HCT116 (cell line): ENCODE measurements around the gene FBH1. TPM values are rescaled to one million over a fixed set of nuclear protein-coding genes. Genes with fewer than 3 reads are reported as not detected.

Experiments
- ATAC-seq: fragments of 200-7000 bp; cut with Tn5 transposase; 2 replicates; pipeline ENCODE4 v1.9.1; 2020; ENCODE audit warnings: mild to moderate bottlenecking, moderate library complexity
- BruUV-seq: library from RNA; stranded (reverse); fragments of 400-500 nt; replicated peaks from 2 replicates; lab custom pipeline; 2021; lab: Mats Ljungman, UMichigan
- CTCF ChIA-PET: fragments of 300-600 bp; sonication (Branson Sonifier 250); formaldehyde crosslinking; loops from one replicate; lab custom pipeline; 2021; ENCODE audit warnings: antibody characterized with exemption; lab: Charles Lee
- POLR2A ChIA-PET: fragments of 300-600, 350-600 bp; sonication (Branson Sonifier 250); formaldehyde crosslinking; loops from one replicate; lab custom pipeline; 2021; ENCODE audit warnings: antibody characterized with exemption; lab: Charles Lee
- RAD21 ChIA-PET, 2 experiments: fragments of 300-600 bp; sonication (Branson Sonifier 250); formaldehyde crosslinking; loops; one replicate each; lab custom pipeline; 2023; ENCODE audit warnings: low total read pairs in 2 of 2; ENCODE audit not compliant: uncharacterized antibody in 2 of 2, unreplicated experiment in 2 of 2, low non-redundant PET in 1 of 2; lab: Charles Lee
- DNase-seq: peaks from one replicate; pipeline ENCODE4 v3.0.0-alpha.2; 2010; ENCODE audit warnings: low read depth, low spot score
- H2AFZ ChIP-seq: fragments of 200-600 bp; shearing (Covaris generic), sonication (generic); 2 replicates; pipeline ENCODE4 v1.6.1; 2017; ENCODE audit warnings: low read depth, mixed run types, mixed read lengths, antibody characterized with exemption, low read length; ENCODE audit not compliant: poor library complexity, severe bottlenecking
- H3K27ac ChIP-seq: 2 replicates; pipeline ENCODE4 v1.5.1; 2012; ENCODE audit warnings: low read depth, low read length
- H3K27me3 ChIP-seq: fragments of 200-600 bp; sonication (generic); 2 replicates; pipeline ENCODE4 v1.6.1; 2016; ENCODE audit warnings: mixed run types, low read length, mixed read lengths; ENCODE audit not compliant: insufficient read depth
- H3K36me3 ChIP-seq, 2 experiments: fragments of 200-500 bp in 1 of 2; fragments of 200-600 bp in 1 of 2; sonication (Bioruptor generic) in 1 of 2; sonication (generic) in 1 of 2; 2 replicates each; pipeline versions ENCODE4 v1.5.1 to v1.6.1; 2014 to 2016; ENCODE audit warnings: low read length in 2 of 2, inconsistent platforms in 1 of 2, mixed read lengths in 1 of 2, mixed run types in 1 of 2; ENCODE audit not compliant: insufficient read depth in 2 of 2, control insufficient read depth in 1 of 2
- H3K4me1 ChIP-seq, 2 experiments: fragments of 200-600 bp in 1 of 2; sonication (generic) in 1 of 2; 2 replicates each; pipeline versions ENCODE4 v1.5.1 to v1.6.1; 2012 to 2017; ENCODE audit warnings: low read length in 2 of 2, inconsistent platforms in 1 of 2, mild to moderate bottlenecking in 1 of 2, mixed read lengths in 1 of 2, mixed run types in 1 of 2, moderate library complexity in 1 of 2; ENCODE audit not compliant: insufficient read depth in 2 of 2, control insufficient read depth in 1 of 2
- H3K4me2 ChIP-seq: fragments of 200-600 bp; sonication (generic); 2 replicates; pipeline ENCODE4 v1.6.1; 2017; ENCODE audit warnings: mixed run types, low read length, mixed read lengths
- H3K4me3 ChIP-seq, 2 experiments: fragments of 200-600 bp in 1 of 2; sonication (generic) in 1 of 2; replicated peaks in 1 of 2; 2 replicates each; pipeline ENCODE4 v1.5.1; 2011 to 2016; ENCODE audit warnings: low read length in 2 of 2, control low read depth in 1 of 2, low read depth in 1 of 2, mild to moderate bottlenecking in 1 of 2, mixed read lengths in 1 of 2, mixed run types in 1 of 2
- H3K79me2 ChIP-seq: fragments of 200-600 bp; sonication (generic); 2 replicates; pipeline ENCODE4 v1.6.1; 2017; ENCODE audit warnings: mild to moderate bottlenecking, mixed run types, low read length, moderate library complexity, mixed read lengths; ENCODE audit not compliant: insufficient read depth
- H3K9ac ChIP-seq: fragments of 200-600 bp; sonication (generic); 2 replicates; pipeline ENCODE4 v1.6.1; 2016; ENCODE audit warnings: low read length, mixed read lengths
- H3K9me2 ChIP-seq: fragments of 200-600 bp; sonication (generic), shearing (Covaris generic); 2 replicates; pipeline ENCODE4 v1.6.1; 2017; ENCODE audit warnings: mixed run types, mild to moderate bottlenecking, moderate library complexity; ENCODE audit not compliant: insufficient read depth
- H3K9me3 ChIP-seq, 2 experiments: fragments of 200-500 bp in 1 of 2; fragments of 200-600 bp in 1 of 2; sonication (Bioruptor generic) in 1 of 2; sonication (generic) in 1 of 2; 2 replicates each; pipeline ENCODE4 v1.6.1; 2014 to 2017; ENCODE audit warnings: low read length in 2 of 2, mixed read lengths in 2 of 2, inconsistent platforms in 1 of 2, low read depth in 1 of 2, mild to moderate bottlenecking in 1 of 2, mixed run types in 1 of 2, moderate library complexity in 1 of 2; ENCODE audit not compliant: control insufficient read depth in 1 of 2, insufficient read depth in 1 of 2
- H4K20me1 ChIP-seq: fragments of 200-600 bp; sonication (generic), shearing (Covaris generic); 2 replicates; pipeline ENCODE4 v1.6.1; 2017; ENCODE audit warnings: mixed run types, mild to moderate bottlenecking, moderate library complexity; ENCODE audit not compliant: insufficient read depth
- CBX3 ChIP-seq: IDR thresholded peaks from 2 replicates; pipeline ENCODE4 v1.6.1; 2012; ENCODE audit warnings: low read depth
- CEBPB ChIP-seq: IDR thresholded peaks from 2 replicates; pipeline ENCODE4 v1.6.1; 2012; ENCODE audit warnings: low read depth
- RAD21 ChIP-seq: IDR thresholded peaks from 2 replicates; pipeline ENCODE4 v1.6.1; 2012; ENCODE audit warnings: low read depth, mild to moderate bottlenecking
- ZNF274 ChIP-seq: fragments of 200-500 bp; sonication (Bioruptor generic); IDR thresholded peaks from 2 replicates; pipeline ENCODE4 v1.6.1; 2014; ENCODE audit warnings: mild to moderate bottlenecking, low read depth, low read length, inconsistent platforms
- intact Hi-C: fragments of 100-400 bp; cut with micrococcal nuclease; formaldehyde crosslinking; loops from 2 replicates; pipeline ENCODE4 v1.10.0; 2022
- total RNA-seq: library from RNA; stranded (reverse); gene quantifications from one replicate; pipeline ENCODE4 v1.2.1, GENCODE V29; 2021; ENCODE audit not compliant: unreplicated experiment
- TF ChIP-seq, protein P1 (sequence below), 3 experiments: fragments of 200-600 bp in 1 of 3; sonication (generic) in 1 of 3; IDR thresholded peaks in 2 of 3; conservative IDR thresholded peaks in 1 of 3; 2 replicates each; pipeline ENCODE4 v1.5.1; 2012 to 2017; ENCODE audit warnings: low read depth in 2 of 3, low read length in 2 of 3, antibody characterized with exemption in 1 of 3, borderline replicate concordance in 1 of 3, control low read depth in 1 of 3, mild to moderate bottlenecking in 1 of 3, mixed read lengths in 1 of 3, mixed run types in 1 of 3, moderate library complexity in 1 of 3; ENCODE audit not compliant: insufficient read depth in 1 of 3

FBH1 gene
- total RNA-seq, 1 experiment from 2014 or later: 70.2 TPM

DNA sequence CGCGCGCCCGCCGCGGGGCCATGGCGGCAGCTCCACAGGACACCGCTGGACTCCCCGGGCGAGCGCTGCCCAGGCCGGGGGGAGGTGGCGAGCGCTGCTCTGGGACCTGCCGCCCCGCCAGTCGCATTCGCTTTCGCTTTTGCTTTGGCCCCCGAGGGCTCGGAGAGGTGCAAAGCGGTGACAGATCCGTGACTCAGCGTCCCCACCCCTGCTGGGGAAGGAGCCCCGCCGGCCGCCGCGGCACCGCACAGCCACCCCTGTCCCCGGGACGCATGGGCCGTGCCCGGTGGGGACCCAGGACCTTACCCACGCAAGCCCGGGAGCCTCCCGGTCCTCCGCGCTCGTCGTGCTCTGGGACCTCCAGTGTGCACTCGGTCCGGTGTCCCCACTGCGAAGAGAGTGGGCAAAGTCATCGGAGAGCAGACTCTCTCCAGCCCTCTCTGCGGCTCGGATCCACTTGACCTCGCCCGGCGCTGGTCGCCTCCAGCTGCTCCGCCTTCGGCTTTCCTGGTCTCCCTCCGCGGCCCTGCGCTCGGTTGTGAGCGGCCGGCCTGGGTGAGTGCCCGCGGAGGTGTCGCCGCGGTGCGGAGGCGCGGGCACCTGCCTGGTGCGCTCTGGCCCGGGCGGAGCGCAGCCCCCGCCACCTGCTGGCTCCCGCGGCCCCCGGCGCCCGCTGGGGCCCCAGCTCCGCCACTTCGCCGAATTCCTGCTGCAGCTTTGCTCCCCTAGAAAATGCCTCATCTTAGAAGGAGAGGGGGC is 87.6 kb downstream of the FBH1 start, which contains the start of gene IL15RA (continued):
- TF ChIP-seq, protein P1, sequence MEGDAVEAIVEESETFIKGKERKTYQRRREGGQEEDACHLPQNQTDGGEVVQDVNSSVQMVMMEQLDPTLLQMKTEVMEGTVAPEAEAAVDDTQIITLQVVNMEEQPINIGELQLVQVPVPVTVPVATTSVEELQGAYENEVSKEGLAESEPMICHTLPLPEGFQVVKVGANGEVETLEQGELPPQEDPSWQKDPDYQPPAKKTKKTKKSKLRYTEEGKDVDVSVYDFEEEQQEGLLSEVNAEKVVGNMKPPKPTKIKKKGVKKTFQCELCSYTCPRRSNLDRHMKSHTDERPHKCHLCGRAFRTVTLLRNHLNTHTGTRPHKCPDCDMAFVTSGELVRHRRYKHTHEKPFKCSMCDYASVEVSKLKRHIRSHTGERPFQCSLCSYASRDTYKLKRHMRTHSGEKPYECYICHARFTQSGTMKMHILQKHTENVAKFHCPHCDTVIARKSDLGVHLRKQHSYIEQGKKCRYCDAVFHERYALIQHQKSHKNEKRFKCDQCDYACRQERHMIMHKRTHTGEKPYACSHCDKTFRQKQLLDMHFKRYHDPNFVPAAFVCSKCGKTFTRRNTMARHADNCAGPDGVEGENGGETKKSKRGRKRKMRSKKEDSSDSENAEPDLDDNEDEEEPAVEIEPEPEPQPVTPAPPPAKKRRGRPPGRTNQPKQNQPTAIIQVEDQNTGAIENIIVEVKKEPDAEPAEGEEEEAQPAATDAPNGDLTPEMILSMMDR (IDR thresholded peaks at IDR 0.05 in 2 of 3, conservative IDR thresholded peaks at IDR 0.05 in 1 of 3; ENCODE audit: borderline replicate concordance in 1 of 3, insufficient read depth in 1 of 3, low read depth in 2 of 3, low read length in 2 of 3): 0 out of 6 replicates have a peak, but pooled peaks of 1 of the 3 experiments have one; percentile 11
- TF ChIP-seq CEBPB: no peak

DNA sequence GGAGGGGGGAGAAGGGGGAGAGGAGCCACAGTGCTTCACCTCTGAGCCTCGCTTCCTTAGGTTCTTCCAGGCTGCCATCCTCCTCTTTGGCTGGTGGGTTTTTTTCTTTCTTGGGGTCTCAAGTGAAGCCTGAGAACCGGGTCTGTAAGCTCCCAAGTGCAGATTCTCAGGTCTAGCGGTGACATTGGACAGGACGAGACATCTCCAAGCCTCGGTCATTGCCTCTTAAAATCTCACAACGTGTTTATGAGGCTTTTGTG is 88.1 kb downstream of the FBH1 start:
- no peak for TF ChIP-seq RAD21
- no peak for TF ChIP-seq ZNF274
- no peak for TF ChIP-seq CEBPB
- TF ChIP-seq, protein P1 (IDR thresholded peaks at IDR 0.05 in 2 of 3, conservative IDR thresholded peaks at IDR 0.05 in 1 of 3; ENCODE audit: borderline replicate concordance in 1 of 3, insufficient read depth in 1 of 3, low read depth in 2 of 3, low read length in 2 of 3): 0 out of 6 replicates have a peak, but pooled peaks of 1 of the 3 experiments have one; percentile 0
- no peak for TF ChIP-seq CBX3
- ChIA-PET POLR2A (no interaction called here), CTCF (interaction anchor here (0.6 kb wide), 1 partner anchor 355 kb away, joined by 3 read pairs; no protein-coding TSS in a partner anchor), RAD21 (interaction anchor here (0.6 to 0.7 kb wide), 2 partner anchors 134 to 383 kb away, joined by 3 read pairs; no protein-coding TSS in a partner anchor)
- ATAC-seq (no peak), DNase-seq (no peak)
- Histone ChIP-seq H4K20me1 (no peaks in the 10 kb centered on the region), H3K4me2 (peak overlapping the region; percentile 87), H3K9me2 (no peaks in the 10 kb centered on the region), H2AFZ (peak overlapping the region; percentile 49), H3K4me1 (peaks cover 4 to 18% of the 10 kb centered on the region in 2 experiments), H3K9ac (peak overlapping the region; percentile 78), H3K79me2 (peaks cover 30% of the 10 kb centered on the region), H3K9me3 (no peaks in the 10 kb centered on the region), H3K36me3 (no peaks in the 10 kb centered on the region), H3K4me3 (peak overlapping the region; percentile 66 to 83), H3K27ac (peak overlapping the region; percentile 85), H3K27me3 (no peaks in the 10 kb centered on the region)
- BruUV-seq: no TSS peak
- intact Hi-C loops: loop anchor here (5.0 to 10.0 kb wide), 2 partner anchors 107 to 1809 kb away; partner anchors contain the start of genes ATP5F1C, KIN and RBM17
